ENCODE results near the gene NOP9. TPM values are rescaled to one million over a fixed set of nuclear protein-coding genes. Genes with fewer than 3 reads are reported as not detected.

NOP9 gene
- total RNA-seq, 2 experiments from 2014 or later, result 25.9 to 27.5 TPM

- intact Hi-C loops (cut with DNase I, micrococcal nuclease), result loop anchor here (1.0 to 10.0 kb wide), 9 partner anchors 18 to 323 kb away; partner anchors contain the start of genes DCAF11 (in 1 of the 2), MDP1 (in 1 of the 2), NRL (in 1 of the 2) and RABGGTA (in 1 of the 2)
- POLR2A ChIA-PET, result interaction anchor here (0.7 to 5.7 kb wide), 9 partner anchors 13 to 183 kb away, joined by 3 to 66 read pairs (median 15); partner anchors contain the start of genes CBLN3, CHMP4A, DCAF11 and KHNYN
- Histone ChIP-seq H3K9me3 (ENCODE audit: control insufficient read depth in 1 of 2, insufficient read depth in 1 of 2, low read length in 2 of 2) (no peaks in the 10 kb centered on the region), H3K4me1 (ENCODE audit: insufficient read depth, low read length) (peaks cover 52% of the 10 kb centered on the region), H3K4me3 (ENCODE audit: low read length) (no peak overlapping the region), H3K36me3 (ENCODE audit: insufficient read depth, low read length) (peaks cover 44% of the 10 kb centered on the region), H3K27me3 (ENCODE audit: control insufficient read depth in 1 of 2, insufficient read depth in 2 of 2, low read length in 2 of 2) (no peaks in the 10 kb centered on the region), H3K27ac (ENCODE audit: low read depth in 1 of 2, low read length in 2 of 2) (peak overlapping the region in 1 of 2 donors; percentile 0)
- Mint-ChIP-seq H3K9me3 (no peaks in the 10 kb centered on the region), H3K27me3 (no peaks in the 10 kb centered on the region), H3K36me3 (ENCODE audit: low read depth) (peaks cover 80% of the 10 kb centered on the region), H3K27ac (peak overlapping the region; percentile 67), H3K4me1 (ENCODE audit: low read depth) (peaks cover 59% of the 10 kb centered on the region), H3K4me3 (peak overlapping the region; percentile 74)
- peak; percentile 7 for ATAC-seq (ENCODE audit: poor library complexity)
- peak; percentile 31 for TF ChIP-seq CTCF (IDR thresholded peaks at IDR 0.05)
- DNase-seq, result peak in 3 of 14 experiments; percentile 20 to 53 (median 50)
- CTCF ChIA-PET, result interaction anchor here (0.8 to 6.8 kb wide), 15 partner anchors 12 to 207 kb away, joined by 3 to 90 read pairs (median 8); partner anchors contain the start of genes CBLN3, CHMP4A, CIDEB and KHNYN
Measured at GRCh38 chr14:24297190-24297964, 2.3 kb upstream of the NOP9 start.

DNA sequence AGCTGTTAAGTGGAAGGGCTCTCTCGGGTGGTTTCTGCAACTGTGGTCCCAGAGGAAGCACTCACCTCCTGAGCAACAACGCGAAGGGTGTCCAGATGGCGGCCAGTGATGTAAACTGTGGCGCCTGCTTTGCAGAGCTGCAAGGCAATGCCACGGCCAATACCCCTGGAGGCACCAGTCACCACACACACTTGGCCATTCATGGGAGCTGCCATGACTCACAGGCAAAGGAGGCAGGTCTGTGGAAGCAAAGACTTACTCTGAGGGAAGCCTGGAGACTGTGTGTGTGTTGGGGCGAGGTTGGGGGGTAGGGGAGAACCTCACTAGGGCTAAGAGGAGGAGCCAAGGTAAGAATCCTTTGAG, 777 bp upstream of the NOP9 start:
- Mint-ChIP-seq H3K27ac (peak overlapping the region; percentile 98), H3K27me3 (no peaks in the 10 kb centered on the region), H3K4me1 (ENCODE audit: low read depth) (peaks cover 64% of the 10 kb centered on the region), H3K9me3 (no peaks in the 10 kb centered on the region), H3K4me3 (peak overlapping the region; percentile 99), H3K36me3 (ENCODE audit: low read depth) (peaks cover 86% of the 10 kb centered on the region)
- no peak for TF ChIP-seq CTCF (IDR thresholded peaks at IDR 0.05)
- peak overlapping the region in 1 of 2 donors; percentile 87 for H3K27ac ChIP-seq (ENCODE audit: low read depth in 1 of 2, low read length in 2 of 2)
- CTCF ChIA-PET, result interaction anchor here (2.0 to 6.8 kb wide), 6 partner anchors 11 to 133 kb away, joined by 6 to 90 read pairs (median 20); partner anchors contain the start of genes CIDEB, LTB4R, LTB4R2 and MDP1
- no peaks in the 10 kb centered on the region for H3K27me3 ChIP-seq (ENCODE audit: control insufficient read depth in 1 of 2, insufficient read depth in 2 of 2, low read length in 2 of 2)
- H3K9me3 ChIP-seq (ENCODE audit: control insufficient read depth in 1 of 2, insufficient read depth in 1 of 2, low read length in 2 of 2), result no peaks in the 10 kb centered on the region
- H3K4me3 ChIP-seq (ENCODE audit: low read length), result peak overlapping the region; percentile 87
- peak; percentile 2 for ATAC-seq (ENCODE audit: poor library complexity)
- intact Hi-C loops (cut with DNase I, micrococcal nuclease), result loop anchor here in 1 of 2 experiments (5.0 to 10.0 kb wide), 3 partner anchors 187 to 324 kb away; partner anchors contain the start of genes DCAF11 and NRL
- H3K36me3 ChIP-seq (ENCODE audit: insufficient read depth, low read length), result peaks cover 48% of the 10 kb centered on the region
- H3K4me1 ChIP-seq (ENCODE audit: insufficient read depth, low read length), result peaks cover 56% of the 10 kb centered on the region
- POLR2A ChIA-PET, result interaction anchor here (1.4 to 5.7 kb wide), 11 partner anchors 9 to 208 kb away, joined by 3 to 66 read pairs (median 15); partner anchors contain the start of genes CBLN3, CHMP4A, CIDEB and DCAF11
- DNase-seq, result peak in 3 of 14 experiments; percentile 4 to 55 (median 37)

DNA sequence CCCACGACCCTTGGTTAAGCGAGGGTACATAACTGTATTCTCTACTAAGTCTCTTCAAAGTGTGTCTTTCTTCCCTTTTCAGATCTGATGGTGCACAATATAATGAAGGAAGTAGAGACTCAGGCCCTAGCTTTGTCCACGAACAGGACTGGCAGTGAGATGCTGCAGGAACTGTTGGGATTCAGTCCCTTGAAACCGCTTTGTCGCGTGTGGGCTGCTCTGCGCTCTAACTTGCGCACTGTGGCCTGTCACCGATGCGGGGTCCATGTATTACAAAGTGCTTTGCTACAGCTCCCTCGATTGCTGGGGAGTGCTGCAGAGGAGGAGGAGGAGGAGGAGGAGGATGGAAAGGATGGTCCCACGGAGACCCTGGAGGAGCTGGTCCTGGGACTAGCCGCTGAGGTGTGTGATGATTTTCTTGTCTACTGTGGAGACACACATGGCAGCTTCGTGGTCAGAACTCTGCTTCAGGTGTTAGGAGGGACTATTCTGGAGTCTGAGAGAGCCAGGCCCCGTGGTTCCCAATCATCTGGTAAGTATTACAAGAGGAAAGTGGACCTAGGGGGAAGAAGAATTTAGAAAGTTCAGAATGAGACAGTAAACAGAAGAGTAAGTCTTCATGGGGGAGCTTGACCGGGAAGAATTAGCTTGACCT, 803 bp downstream of the NOP9 start:
- peak overlapping the region; percentile 87 for H3K4me3 ChIP-seq (ENCODE audit: low read length)
- H3K4me1 ChIP-seq (ENCODE audit: insufficient read depth, low read length), result peaks cover 56% of the 10 kb centered on the region
- ChIA-PET CTCF (interaction anchor here (1.0 to 6.8 kb wide), 6 partner anchors 9 to 131 kb away, joined by 3 to 90 read pairs (median 16); partner anchors contain the start of genes CIDEB, LTB4R, LTB4R2 and MDP1), POLR2A (interaction anchor here (0.8 to 5.7 kb wide), 20 partner anchors 8 to 210 kb away, joined by 3 to 66 read pairs (median 4); partner anchors contain the start of genes CBLN3, CHMP4A, CIDEB and DCAF11)
- H3K36me3 Mint-ChIP-seq (ENCODE audit: low read depth), result peaks cover 89% of the 10 kb centered on the region
- intact Hi-C loops (cut with DNase I, micrococcal nuclease), result no loop called here
- H3K27ac Mint-ChIP-seq, result peak overlapping the region; percentile 98
- H3K27ac ChIP-seq (ENCODE audit: low read depth in 1 of 2, low read length in 2 of 2), result peak overlapping the region; percentile 81 to 87
- peaks cover 64% of the 10 kb centered on the region for H3K4me1 Mint-ChIP-seq (ENCODE audit: low read depth)
- TF ChIP-seq CTCF (IDR thresholded peaks at IDR 0.05), result no peak
- no peak for ATAC-seq (ENCODE audit: poor library complexity)
- DNase-seq, result no peak
- H3K36me3 ChIP-seq (ENCODE audit: insufficient read depth, low read length), result peaks cover 59% of the 10 kb centered on the region
- peak overlapping the region; percentile 99 for H3K4me3 Mint-ChIP-seq
- no peaks in the 10 kb centered on the region for H3K27me3 Mint-ChIP-seq
- no peaks in the 10 kb centered on the region for H3K9me3 ChIP-seq (ENCODE audit: control insufficient read depth in 1 of 2, insufficient read depth in 1 of 2, low read length in 2 of 2)
- no peaks in the 10 kb centered on the region for H3K9me3 Mint-ChIP-seq
- no peaks in the 10 kb centered on the region for H3K27me3 ChIP-seq (ENCODE audit: control insufficient read depth in 1 of 2, insufficient read depth in 2 of 2, low read length in 2 of 2)
